ENCODE data around the gene PLCB1.

Gene PLCB1

DNA sequence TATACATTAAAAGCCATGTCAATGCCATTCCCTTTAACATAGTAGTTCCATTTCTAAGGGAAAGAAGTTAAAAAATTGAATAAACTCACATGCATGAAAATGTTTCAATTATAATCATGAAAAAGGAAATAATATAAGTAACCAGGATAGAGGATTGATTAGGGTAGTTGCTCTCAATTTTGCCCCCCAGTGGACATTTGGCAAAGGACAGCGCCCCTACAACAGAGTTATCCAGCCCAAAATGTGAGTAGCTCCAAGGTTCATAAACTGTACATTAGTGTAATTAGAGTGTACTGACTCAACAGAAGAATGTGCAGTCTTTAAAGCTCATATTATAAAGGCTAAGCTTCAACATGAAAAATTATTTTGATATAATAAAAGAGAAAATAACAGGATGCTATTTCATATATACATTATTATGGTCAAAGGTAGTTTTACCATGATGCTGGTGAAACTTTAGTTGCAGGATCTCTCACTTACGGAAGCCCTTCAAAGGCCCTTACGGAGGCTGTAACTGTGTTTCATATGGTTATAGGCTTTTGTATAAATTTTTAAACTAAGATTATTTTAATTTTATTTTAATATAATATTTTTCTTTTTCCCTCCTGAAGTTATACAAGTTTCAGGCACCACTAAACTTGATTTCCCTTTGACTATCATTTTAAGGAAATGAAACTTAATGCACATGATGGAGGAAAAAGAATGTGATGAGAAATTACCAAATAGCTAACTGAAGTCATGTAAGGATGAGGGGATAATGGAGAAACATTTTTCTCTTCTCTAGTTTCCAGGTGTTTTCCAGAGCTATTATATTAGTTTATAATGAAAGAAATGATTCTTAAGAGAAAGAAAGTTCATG, 403.6 kb downstream of the PLCB1 start:
- Histone ChIP-seq H3K4me1 (ENCODE audit: control insufficient read depth, insufficient read depth, low read length) (no peaks in the 10 kb centered on the region), H3K4me3 (ENCODE audit: insufficient read depth, low read depth, low read length) (no peak overlapping the region), H3K27ac (ENCODE audit: insufficient read depth, low read depth, low read length, poor library complexity, severe bottlenecking) (no peak overlapping the region), H3K9me3 (ENCODE audit: control insufficient read depth, low read length) (no peaks in the 10 kb centered on the region), H3K36me3 (ENCODE audit: control insufficient read depth, insufficient read depth, low read length) (no peaks in the 10 kb centered on the region), H3K27me3 (ENCODE audit: control insufficient read depth, insufficient read depth, low read length, poor library complexity, severe bottlenecking) (no peaks in the 10 kb centered on the region)
- WGBS, 2 experiments, result 64 to 89% methylated on average over 1 of the region's 3 CpGs

DNA sequence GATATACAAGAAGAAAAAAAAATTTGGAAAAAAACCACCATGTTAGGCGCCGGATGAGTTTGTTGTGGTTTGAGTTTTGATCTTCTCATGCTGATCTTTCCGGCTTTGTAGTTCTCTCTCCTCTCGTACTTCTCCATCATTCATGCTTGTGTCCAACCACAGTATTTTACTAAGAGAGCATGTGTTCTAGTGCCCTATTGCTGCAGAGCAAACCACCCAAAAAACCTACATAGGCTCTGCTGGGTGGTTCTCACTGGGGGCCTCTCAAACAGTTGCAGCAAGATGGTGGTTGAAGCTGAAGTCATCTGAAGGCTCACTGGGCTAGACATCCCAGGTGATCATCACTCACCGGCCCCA, 404.2 kb downstream of the PLCB1 start:
- no peaks in the 10 kb centered on the region for H3K9me3 ChIP-seq (ENCODE audit: control insufficient read depth, low read length)
- no peak overlapping the region for H3K27ac ChIP-seq (ENCODE audit: insufficient read depth, low read depth, low read length, poor library complexity, severe bottlenecking)
- H3K36me3 ChIP-seq (ENCODE audit: control insufficient read depth, insufficient read depth, low read length), result no peaks in the 10 kb centered on the region
- WGBS, 2 experiments, result 91 to 92% methylated on average over 5 of the region's 5 CpGs
- no peaks in the 10 kb centered on the region for H3K27me3 ChIP-seq (ENCODE audit: control insufficient read depth, insufficient read depth, low read length, poor library complexity, severe bottlenecking)
- H3K4me1 ChIP-seq (ENCODE audit: control insufficient read depth, insufficient read depth, low read length), result no peaks in the 10 kb centered on the region
- no peak overlapping the region for H3K4me3 ChIP-seq (ENCODE audit: insufficient read depth, low read depth, low read length)

DNA sequence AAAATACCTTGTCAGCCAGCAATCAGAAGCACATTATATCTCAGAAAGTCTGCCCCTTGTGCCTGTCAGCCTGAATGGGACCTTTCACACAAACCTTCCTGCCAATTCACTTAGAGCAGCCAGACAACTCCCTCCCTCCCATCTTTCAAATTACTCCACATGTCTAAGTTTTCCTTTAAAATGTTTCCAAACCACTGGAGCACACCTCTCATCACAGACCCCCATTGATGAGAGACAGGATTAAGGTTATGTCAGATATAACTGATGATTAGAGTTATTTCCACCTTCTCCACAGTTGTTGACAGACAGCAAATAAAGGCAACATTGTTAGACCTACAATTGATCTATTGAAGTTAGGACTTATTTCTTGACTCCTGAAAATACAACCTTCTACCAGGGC, 408.4 kb downstream of the PLCB1 start:
- Histone ChIP-seq H3K4me1 (ENCODE audit: control insufficient read depth, insufficient read depth, low read length) (no peaks in the 10 kb centered on the region), H3K9me3 (ENCODE audit: control insufficient read depth, low read length) (no peaks in the 10 kb centered on the region), H3K27ac (ENCODE audit: insufficient read depth, low read depth, low read length, poor library complexity, severe bottlenecking) (no peak overlapping the region), H3K4me3 (ENCODE audit: insufficient read depth, low read depth, low read length) (no peak overlapping the region), H3K27me3 (ENCODE audit: control insufficient read depth, insufficient read depth, low read length, poor library complexity, severe bottlenecking) (no peaks in the 10 kb centered on the region), H3K36me3 (ENCODE audit: control insufficient read depth, insufficient read depth, low read length) (no peaks in the 10 kb centered on the region)

DNA sequence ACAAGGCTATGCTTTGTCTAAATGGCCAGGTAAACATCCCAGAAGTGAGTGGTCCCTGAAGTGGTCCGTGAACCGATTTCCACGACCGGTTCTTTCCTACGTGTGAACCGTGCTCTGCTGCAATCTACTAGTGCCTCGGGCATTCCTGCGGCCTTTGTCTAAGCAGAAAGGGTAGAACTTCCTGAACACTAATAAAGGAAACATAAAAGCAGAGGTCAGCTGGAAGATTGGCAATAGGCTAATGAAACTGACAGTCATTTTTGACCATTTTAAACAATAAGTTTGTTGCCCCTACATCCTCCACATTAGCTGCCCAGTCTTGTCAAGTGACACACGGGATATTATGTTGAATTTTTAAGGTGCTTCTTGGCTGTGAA, 410.0 kb downstream of the PLCB1 start:
- WGBS, 2 experiments, result 94% methylated on average over 8 to 9 of the region's 9 CpGs
- H3K36me3 ChIP-seq (ENCODE audit: control insufficient read depth, insufficient read depth, low read length), result no peaks in the 10 kb centered on the region
- no peaks in the 10 kb centered on the region for H3K4me1 ChIP-seq (ENCODE audit: control insufficient read depth, insufficient read depth, low read length)
- no peaks in the 10 kb centered on the region for H3K9me3 ChIP-seq (ENCODE audit: control insufficient read depth, low read length)
- H3K27me3 ChIP-seq (ENCODE audit: control insufficient read depth, insufficient read depth, low read length, poor library complexity, severe bottlenecking), result no peaks in the 10 kb centered on the region
- H3K27ac ChIP-seq (ENCODE audit: insufficient read depth, low read depth, low read length, poor library complexity, severe bottlenecking), result no peak overlapping the region
- H3K4me3 ChIP-seq (ENCODE audit: insufficient read depth, low read depth, low read length), result no peak overlapping the region

DNA sequence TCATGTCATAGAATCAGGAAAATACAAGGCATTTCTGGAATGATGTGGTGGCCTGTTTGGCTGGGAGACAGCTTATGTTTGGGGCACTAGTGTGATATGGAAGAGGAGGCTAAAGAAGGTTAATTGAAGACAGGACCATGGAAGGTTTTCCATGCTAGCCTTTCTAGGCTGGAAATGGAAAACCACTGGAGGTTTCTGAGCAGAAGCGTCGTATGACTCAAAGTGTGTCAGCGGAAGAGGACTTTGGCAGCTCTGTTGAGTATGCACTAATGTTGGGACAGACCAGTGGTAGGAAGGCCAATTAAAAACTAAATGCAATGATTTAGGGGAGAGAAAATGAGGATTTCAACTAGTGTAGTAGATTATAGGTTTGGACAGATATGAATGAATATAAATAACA, 413.1 kb downstream of the PLCB1 start:
- Histone ChIP-seq H3K36me3 (ENCODE audit: control insufficient read depth, insufficient read depth, low read length) (no peaks in the 10 kb centered on the region), H3K9me3 (ENCODE audit: control insufficient read depth, low read length) (no peaks in the 10 kb centered on the region), H3K4me1 (ENCODE audit: control insufficient read depth, insufficient read depth, low read length) (no peaks in the 10 kb centered on the region), H3K4me3 (ENCODE audit: insufficient read depth, low read depth, low read length) (no peak overlapping the region), H3K27me3 (ENCODE audit: control insufficient read depth, insufficient read depth, low read length, poor library complexity, severe bottlenecking) (no peaks in the 10 kb centered on the region), H3K27ac (ENCODE audit: insufficient read depth, low read depth, low read length, poor library complexity, severe bottlenecking) (no peak overlapping the region)
- WGBS, 2 experiments, result 96% methylated on average over 3 of the region's 3 CpGs

DNA sequence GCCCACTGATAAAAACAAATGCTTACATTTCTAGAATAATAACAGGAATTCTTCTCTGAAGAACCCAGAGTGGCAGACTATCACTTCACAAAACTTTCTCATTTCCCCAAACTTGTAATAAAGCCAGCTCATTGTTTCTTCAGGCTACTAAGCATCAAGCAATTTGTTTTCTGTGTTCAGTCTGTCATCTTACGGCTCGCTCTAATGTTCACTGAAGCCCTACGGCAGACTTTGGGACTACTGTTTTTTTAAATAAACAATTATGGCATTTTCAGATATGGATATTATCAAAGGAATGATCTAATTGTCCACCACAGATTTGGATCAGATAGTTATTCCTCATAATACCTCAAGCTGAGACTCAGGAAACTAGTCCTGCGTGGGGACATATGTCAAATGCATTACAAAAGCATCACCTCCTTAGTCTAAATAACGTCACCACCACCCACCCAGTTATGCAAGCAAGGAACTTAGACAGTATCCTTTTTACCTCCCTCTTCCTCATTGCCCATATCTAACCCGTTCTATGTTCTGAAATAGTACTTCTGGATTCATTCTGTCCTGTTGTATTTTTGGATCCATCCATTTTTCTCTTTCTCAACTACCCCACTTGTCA, 415.1 kb downstream of the PLCB1 start:
- Histone ChIP-seq H3K36me3 (ENCODE audit: control insufficient read depth, insufficient read depth, low read length) (no peaks in the 10 kb centered on the region), H3K27ac (ENCODE audit: insufficient read depth, low read depth, low read length, poor library complexity, severe bottlenecking) (no peak overlapping the region), H3K4me1 (ENCODE audit: control insufficient read depth, insufficient read depth, low read length) (no peaks in the 10 kb centered on the region), H3K27me3 (ENCODE audit: control insufficient read depth, insufficient read depth, low read length, poor library complexity, severe bottlenecking) (no peaks in the 10 kb centered on the region), H3K9me3 (ENCODE audit: control insufficient read depth, low read length) (no peaks in the 10 kb centered on the region), H3K4me3 (ENCODE audit: insufficient read depth, low read depth, low read length) (no peak overlapping the region)
- WGBS, 2 experiments, result 91 to 95% methylated on average over 6 of the region's 6 CpGs

DNA sequence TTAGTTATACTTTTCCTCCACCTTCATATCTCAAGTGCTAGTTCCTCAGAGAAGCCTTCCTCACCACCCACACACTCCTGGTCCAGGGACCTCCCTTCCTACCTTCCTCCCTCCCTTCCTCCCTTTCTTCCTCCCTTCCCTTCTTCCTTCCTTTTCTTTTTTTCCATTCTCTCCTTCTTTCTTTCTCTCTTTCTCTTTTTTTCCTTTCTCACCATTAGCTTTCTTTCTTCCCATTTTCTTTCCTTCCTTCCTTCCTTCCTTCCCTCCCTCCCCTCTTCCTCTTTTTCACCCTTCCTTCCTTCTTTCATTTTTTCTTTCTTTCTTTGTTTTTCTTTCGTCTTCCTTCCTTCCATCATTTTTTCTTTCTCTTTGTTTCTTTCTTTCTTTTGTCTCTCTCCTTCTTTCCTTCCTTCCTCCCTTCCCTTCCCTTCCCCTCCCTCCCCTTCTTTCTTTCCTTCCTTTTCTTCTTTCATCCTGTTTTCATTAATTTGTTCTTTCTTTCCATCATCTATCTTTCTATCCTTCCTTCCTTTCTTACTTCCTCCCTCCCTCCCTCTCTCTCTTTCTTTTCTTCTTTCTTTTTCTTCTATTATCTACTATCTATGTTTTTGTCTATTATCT, 416.0 kb downstream of the PLCB1 start:
- Histone ChIP-seq H3K4me3 (ENCODE audit: insufficient read depth, low read depth, low read length) (no peak overlapping the region), H3K27ac (ENCODE audit: insufficient read depth, low read depth, low read length, poor library complexity, severe bottlenecking) (no peak overlapping the region), H3K27me3 (ENCODE audit: control insufficient read depth, insufficient read depth, low read length, poor library complexity, severe bottlenecking) (no peaks in the 10 kb centered on the region), H3K36me3 (ENCODE audit: control insufficient read depth, insufficient read depth, low read length) (no peaks in the 10 kb centered on the region), H3K4me1 (ENCODE audit: control insufficient read depth, insufficient read depth, low read length) (no peaks in the 10 kb centered on the region), H3K9me3 (ENCODE audit: control insufficient read depth, low read length) (no peaks in the 10 kb centered on the region)
- WGBS, 2 experiments, result 89% methylated on average over 1 of the region's 1 CpG

DNA sequence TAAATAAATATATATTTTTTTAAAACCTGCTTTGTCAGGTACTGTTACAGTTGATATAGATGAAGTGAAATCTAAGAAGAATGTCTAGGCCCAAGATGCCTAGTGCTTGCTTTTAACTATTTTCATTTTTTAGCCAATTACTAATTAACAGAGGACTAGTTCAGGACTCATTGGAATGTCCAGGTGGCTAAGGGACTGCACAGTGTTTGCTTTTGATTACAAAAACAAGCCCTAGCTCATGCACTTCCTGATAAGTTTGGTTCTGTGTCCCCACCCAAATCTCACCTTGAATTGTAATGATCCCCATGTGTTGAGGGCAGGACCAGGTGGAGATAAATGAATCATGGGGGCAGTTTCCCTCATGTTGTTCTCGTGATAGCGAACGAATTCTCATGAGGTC, 417.1 kb downstream of the PLCB1 start:
- WGBS, 2 experiments, result 90 to 99% methylated on average over 3 of the region's 3 CpGs
- H3K27ac ChIP-seq (ENCODE audit: insufficient read depth, low read depth, low read length, poor library complexity, severe bottlenecking), result no peak overlapping the region
- H3K9me3 ChIP-seq (ENCODE audit: control insufficient read depth, low read length), result no peaks in the 10 kb centered on the region
- no peaks in the 10 kb centered on the region for H3K36me3 ChIP-seq (ENCODE audit: control insufficient read depth, insufficient read depth, low read length)
- H3K4me1 ChIP-seq (ENCODE audit: control insufficient read depth, insufficient read depth, low read length), result no peaks in the 10 kb centered on the region
- no peaks in the 10 kb centered on the region for H3K27me3 ChIP-seq (ENCODE audit: control insufficient read depth, insufficient read depth, low read length, poor library complexity, severe bottlenecking)
- no peak overlapping the region for H3K4me3 ChIP-seq (ENCODE audit: insufficient read depth, low read depth, low read length)

DNA sequence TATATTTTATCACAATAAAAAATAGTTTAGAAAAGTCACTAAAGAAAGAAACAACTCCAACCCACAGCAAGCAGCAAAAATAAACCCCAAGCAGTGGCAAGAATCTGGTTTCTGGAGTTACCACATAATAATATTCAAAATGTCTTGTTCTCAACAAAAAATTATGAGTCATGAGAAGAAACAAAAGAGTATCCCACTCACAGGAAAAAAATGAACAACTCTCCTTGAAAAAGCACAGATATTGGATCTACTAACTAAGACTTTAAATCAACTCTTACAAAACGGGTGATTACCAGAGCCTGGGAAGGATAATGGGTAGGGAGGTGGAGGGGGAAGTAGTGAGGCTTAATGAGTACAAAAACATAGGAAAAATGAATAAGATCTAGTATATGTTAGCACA, 425.6 kb downstream of the PLCB1 start:
- Histone ChIP-seq H3K36me3 (ENCODE audit: control insufficient read depth, insufficient read depth, low read length) (no peaks in the 10 kb centered on the region), H3K9me3 (ENCODE audit: control insufficient read depth, low read length) (no peaks in the 10 kb centered on the region), H3K4me1 (ENCODE audit: control insufficient read depth, insufficient read depth, low read length) (no peaks in the 10 kb centered on the region), H3K4me3 (ENCODE audit: insufficient read depth, low read depth, low read length) (no peak overlapping the region), H3K27ac (ENCODE audit: insufficient read depth, low read depth, low read length, poor library complexity, severe bottlenecking) (no peak overlapping the region), H3K27me3 (ENCODE audit: control insufficient read depth, insufficient read depth, low read length, poor library complexity, severe bottlenecking) (no peaks in the 10 kb centered on the region)
- WGBS, 2 experiments, result 100% methylated on average over 1 of the region's 1 CpG

DNA sequence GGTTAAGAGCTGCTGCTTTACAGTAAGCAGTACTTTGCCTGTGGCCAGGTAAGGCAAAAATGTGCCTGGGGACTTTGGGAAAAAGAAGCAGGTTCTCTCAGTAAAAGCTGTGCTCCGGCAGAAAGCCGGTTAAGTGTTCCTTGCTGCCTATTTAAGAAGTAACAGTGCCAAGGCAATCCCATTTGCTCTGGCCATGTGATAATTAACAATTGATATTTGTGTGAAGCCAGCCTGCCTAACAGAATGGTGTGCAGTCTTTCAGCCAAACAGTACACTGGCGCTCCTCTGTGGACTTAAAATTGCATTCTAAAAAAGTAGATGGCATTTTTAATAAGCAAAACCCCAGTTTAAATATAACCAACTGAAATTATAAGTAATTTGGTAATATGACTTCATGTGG, 430.3 kb downstream of the PLCB1 start:
- Histone ChIP-seq H3K9me3 (ENCODE audit: control insufficient read depth, low read length) (no peaks in the 10 kb centered on the region), H3K4me3 (ENCODE audit: insufficient read depth, low read depth, low read length) (no peak overlapping the region), H3K27me3 (ENCODE audit: control insufficient read depth, insufficient read depth, low read length, poor library complexity, severe bottlenecking) (no peaks in the 10 kb centered on the region), H3K27ac (ENCODE audit: insufficient read depth, low read depth, low read length, poor library complexity, severe bottlenecking) (no peak overlapping the region), H3K36me3 (ENCODE audit: control insufficient read depth, insufficient read depth, low read length) (no peaks in the 10 kb centered on the region), H3K4me1 (ENCODE audit: control insufficient read depth, insufficient read depth, low read length) (no peaks in the 10 kb centered on the region)
- 89 to 96% methylated on average over 3 of the region's 3 CpGs for whole genome bisulfite sequencing, 2 experiments
